ENCODE results near the gene CREBBP.

DNA sequence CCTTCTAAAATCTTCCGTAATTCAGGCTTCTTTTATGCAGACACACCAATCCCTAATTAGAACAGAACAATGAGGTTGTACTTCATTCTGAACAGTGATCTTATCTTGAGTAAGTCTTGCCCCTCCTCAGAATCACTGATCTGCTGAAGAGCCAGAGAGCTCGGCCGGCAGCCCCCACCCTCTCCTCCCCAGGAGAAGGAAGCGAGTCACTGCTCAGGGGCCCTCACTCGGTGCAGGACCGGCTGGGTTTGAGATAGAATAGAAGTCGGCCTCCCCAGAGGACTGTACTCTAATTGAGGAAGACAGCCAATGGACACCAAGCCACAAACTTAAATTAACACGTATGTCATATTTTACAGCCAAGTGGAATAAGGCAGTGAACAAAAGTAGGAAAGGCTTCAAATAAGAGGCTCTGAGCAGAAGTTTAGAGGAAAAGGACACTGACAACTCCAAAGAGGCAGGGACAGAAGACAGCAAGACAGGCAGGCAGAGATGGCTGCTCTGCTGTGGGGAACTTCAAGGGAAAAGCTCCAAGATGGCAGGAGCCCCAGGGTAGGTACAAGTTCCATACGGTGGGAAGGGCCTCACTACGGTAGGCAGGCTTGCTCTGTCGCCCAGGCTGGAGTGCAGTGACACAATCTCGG lies 18.6 kb downstream of the CREBBP start:
- TF ChIP-seq, protein P1, sequence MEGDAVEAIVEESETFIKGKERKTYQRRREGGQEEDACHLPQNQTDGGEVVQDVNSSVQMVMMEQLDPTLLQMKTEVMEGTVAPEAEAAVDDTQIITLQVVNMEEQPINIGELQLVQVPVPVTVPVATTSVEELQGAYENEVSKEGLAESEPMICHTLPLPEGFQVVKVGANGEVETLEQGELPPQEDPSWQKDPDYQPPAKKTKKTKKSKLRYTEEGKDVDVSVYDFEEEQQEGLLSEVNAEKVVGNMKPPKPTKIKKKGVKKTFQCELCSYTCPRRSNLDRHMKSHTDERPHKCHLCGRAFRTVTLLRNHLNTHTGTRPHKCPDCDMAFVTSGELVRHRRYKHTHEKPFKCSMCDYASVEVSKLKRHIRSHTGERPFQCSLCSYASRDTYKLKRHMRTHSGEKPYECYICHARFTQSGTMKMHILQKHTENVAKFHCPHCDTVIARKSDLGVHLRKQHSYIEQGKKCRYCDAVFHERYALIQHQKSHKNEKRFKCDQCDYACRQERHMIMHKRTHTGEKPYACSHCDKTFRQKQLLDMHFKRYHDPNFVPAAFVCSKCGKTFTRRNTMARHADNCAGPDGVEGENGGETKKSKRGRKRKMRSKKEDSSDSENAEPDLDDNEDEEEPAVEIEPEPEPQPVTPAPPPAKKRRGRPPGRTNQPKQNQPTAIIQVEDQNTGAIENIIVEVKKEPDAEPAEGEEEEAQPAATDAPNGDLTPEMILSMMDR (IDR thresholded peaks at IDR 0.05), result no peak
- TF ChIP-seq POLR2A (IDR thresholded peaks at IDR 0.05), result no peak

Measured in prostate gland (tissue), 2 donors.